Nephron progenitor cell (in vitro differentiated cells): Measurements from ENCODE around the gene CDON.

Source experiments
- DNase-seq: peaks from one replicate; pipeline ENCODE4 v3.0.0; 2021
- H3K27ac Mint-ChIP-seq: 2 replicates; pipeline ENCODE4 v1.8.0; 2021; ENCODE audit warnings: mild to moderate bottlenecking, moderate library complexity, mixed read lengths
- H3K27me3 Mint-ChIP-seq: 2 replicates; pipeline ENCODE4 v1.8.0; 2021; ENCODE audit warnings: mild to moderate bottlenecking, low read depth, mixed read lengths; ENCODE audit not compliant: poor library complexity
- H3K36me3 Mint-ChIP-seq: 2 replicates; pipeline ENCODE4 v1.8.0; 2021; ENCODE audit warnings: low read depth, mixed read lengths
- H3K4me1 Mint-ChIP-seq: 2 replicates; pipeline ENCODE4 v1.8.0; 2021; ENCODE audit warnings: mixed read lengths
- H3K4me3 Mint-ChIP-seq: 2 replicates; pipeline ENCODE4 v1.8.0; 2021; ENCODE audit warnings: mild to moderate bottlenecking, moderate library complexity, mixed read lengths
- H3K9me3 Mint-ChIP-seq: 2 replicates; pipeline ENCODE4 v1.8.0; 2021; ENCODE audit warnings: mild to moderate bottlenecking, moderate library complexity, mixed read lengths
- TF ChIP-seq, protein P1 (sequence below): fragments of 200-600 bp; sonication (generic); IDR thresholded peaks from 2 replicates; pipeline ENCODE4 v1.5.0; 2021; ENCODE audit warnings: antibody characterized with exemption

CDON gene

GRCh38 chr11:126063507-126063852 lies 814 bp upstream of the CDON start:
- Mint-ChIP-seq H3K36me3 (peaks cover 2% of the 10 kb centered on the region), H3K9me3 (peaks cover 9% of the 10 kb centered on the region), H3K4me1 (peaks cover 35% of the 10 kb centered on the region), H3K4me3 (peak overlapping the region; percentile 87), H3K27me3 (peaks cover 4% of the 10 kb centered on the region), H3K27ac (peak overlapping the region; percentile 100)
- no peak for DNase-seq
- TF ChIP-seq, protein P1, sequence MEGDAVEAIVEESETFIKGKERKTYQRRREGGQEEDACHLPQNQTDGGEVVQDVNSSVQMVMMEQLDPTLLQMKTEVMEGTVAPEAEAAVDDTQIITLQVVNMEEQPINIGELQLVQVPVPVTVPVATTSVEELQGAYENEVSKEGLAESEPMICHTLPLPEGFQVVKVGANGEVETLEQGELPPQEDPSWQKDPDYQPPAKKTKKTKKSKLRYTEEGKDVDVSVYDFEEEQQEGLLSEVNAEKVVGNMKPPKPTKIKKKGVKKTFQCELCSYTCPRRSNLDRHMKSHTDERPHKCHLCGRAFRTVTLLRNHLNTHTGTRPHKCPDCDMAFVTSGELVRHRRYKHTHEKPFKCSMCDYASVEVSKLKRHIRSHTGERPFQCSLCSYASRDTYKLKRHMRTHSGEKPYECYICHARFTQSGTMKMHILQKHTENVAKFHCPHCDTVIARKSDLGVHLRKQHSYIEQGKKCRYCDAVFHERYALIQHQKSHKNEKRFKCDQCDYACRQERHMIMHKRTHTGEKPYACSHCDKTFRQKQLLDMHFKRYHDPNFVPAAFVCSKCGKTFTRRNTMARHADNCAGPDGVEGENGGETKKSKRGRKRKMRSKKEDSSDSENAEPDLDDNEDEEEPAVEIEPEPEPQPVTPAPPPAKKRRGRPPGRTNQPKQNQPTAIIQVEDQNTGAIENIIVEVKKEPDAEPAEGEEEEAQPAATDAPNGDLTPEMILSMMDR = no peak

DNA sequence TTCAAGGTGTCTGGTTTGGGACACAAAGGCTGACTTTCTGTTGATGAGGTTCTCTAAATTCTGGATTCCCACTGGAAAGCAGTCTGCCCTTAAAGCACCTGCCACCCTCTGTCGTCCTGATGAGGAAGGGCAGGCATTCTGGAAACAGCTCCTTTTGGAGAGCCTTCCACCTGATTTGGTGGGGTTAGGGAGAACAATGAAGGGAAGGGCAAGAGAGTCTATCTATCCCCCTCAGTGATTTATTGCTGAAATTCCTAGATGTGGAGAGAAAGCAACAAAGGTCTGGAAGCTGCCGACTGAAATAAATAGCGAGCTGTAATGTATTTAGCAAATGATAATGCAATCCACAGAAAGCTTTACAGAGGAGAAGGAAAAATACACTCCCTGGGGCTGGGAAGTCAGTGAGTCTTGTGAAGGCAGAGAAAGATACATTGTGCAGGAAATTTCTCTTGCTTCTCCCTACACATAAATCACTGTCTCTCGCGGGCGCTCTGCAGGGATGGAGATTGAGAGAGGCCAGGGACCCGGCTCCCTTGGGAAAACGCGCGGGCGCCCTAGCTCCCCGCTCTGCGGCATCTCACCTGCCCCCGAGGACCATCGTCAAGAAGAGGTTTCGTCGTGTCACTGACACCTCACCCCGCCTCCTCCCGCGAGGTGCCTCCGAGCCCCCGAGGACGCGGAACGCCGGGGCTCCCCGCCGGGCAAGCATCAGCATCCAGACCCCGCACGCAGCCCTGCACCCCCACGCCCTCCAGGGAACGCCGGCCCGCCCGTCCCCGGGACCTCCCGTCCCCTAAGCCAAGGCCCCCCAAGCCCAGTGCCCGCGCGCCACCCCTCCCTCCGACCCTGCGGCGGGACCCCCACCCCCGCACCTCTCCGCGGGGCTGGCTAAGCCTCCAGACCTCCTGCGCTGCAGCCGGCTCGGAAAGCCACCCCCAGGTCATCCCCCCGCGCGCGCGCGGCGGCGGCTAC lies 673 bp downstream of the CDON start:
- Mint-ChIP-seq H3K4me3 (peak overlapping the region; percentile 93), H3K27me3 (peaks cover 9% of the 10 kb centered on the region), H3K9me3 (peaks cover 9% of the 10 kb centered on the region), H3K36me3 (peaks cover 7% of the 10 kb centered on the region), H3K4me1 (peaks cover 50% of the 10 kb centered on the region), H3K27ac (peak overlapping the region; percentile 85)
- TF ChIP-seq, protein P1 = peak; percentile 40
- peak; percentile 36 for DNase-seq

- H3K27me3 Mint-ChIP-seq = peaks cover 9% of the 10 kb centered on the region
- peaks cover 17% of the 10 kb centered on the region for H3K36me3 Mint-ChIP-seq
- peaks cover 4% of the 10 kb centered on the region for H3K9me3 Mint-ChIP-seq
- H3K27ac Mint-ChIP-seq = peak overlapping the region; percentile 49
- peaks cover 54% of the 10 kb centered on the region for H3K4me1 Mint-ChIP-seq
- peak overlapping the region; percentile 93 for H3K4me3 Mint-ChIP-seq
- no peak for DNase-seq
- TF ChIP-seq, protein P1 = no peak
Measured at GRCh38 chr11:126060757-126061171, 1.9 kb downstream of the CDON start.

DNA sequence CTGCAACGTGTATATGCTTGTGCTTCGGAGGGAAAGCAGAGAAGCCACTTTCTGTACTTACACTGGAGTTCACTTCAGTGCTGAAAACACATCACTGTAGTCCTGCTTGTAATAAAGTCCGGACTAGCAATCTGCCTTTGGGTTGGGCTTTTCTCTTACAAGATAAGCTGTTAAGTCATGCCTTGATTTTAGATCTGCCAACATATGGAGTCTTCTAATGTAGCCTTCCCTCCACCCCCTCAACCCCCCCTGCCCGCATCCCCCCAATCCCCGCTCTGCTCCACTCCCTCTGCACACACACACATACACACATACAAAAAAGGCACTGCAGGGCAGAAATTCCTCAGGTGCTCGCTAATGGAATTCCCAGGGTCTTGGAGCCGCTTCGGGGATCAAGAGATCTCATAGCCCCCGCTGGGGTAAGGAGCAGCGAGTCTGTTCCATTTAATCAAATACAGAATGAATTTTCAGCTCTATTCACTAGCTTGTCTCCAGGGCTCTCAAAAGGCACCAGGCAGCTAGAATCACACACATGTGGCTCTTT lies 3.4 kb downstream of the CDON start:
- Mint-ChIP-seq H3K4me1 (peaks cover 54% of the 10 kb centered on the region), H3K27me3 (peaks cover 9% of the 10 kb centered on the region), H3K4me3 (peak overlapping the region; percentile 93), H3K27ac (no peak overlapping the region), H3K36me3 (peaks cover 30% of the 10 kb centered on the region), H3K9me3 (no peaks in the 10 kb centered on the region)
- DNase-seq = peak; percentile 39
- TF ChIP-seq, protein P1 = no peak

DNA sequence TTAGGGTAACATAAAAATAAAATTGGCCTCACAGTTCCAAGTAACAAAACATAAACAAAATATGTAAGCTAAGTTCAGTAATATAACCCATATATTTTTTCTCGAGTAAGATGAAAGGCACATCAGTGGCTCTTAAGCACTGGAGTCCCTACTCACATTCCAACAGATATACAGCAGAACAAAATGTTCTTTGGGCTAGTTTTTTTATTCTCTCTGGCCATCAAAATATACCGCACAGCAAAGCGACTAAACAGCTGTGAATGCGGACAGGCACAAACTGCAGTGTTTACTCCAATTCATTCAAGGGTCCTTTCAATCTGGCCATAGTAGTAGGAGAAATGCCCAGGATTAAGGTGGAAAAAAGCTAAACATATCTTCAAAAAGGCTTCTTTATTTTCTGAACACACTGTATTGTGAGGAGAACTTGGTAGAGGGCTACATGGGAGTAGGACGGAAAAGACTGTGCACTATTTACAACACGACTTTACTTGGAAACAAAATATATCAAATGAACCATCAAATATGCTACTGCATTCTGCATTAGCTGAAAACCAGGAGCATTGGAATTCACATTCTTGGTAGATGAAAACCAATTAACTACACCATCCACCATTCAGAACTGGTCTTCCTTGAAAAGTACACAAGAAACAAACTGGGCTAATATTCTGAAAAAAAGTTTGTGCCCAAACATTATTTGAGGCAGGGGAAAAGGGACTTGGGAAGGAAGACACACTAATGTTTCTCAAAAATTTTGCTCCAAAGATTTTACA lies 4.4 kb downstream of the CDON start:
- Mint-ChIP-seq H3K4me1 (peaks cover 54% of the 10 kb centered on the region), H3K9me3 (no peaks in the 10 kb centered on the region), H3K27ac (no peak overlapping the region), H3K36me3 (peaks cover 30% of the 10 kb centered on the region), H3K4me3 (peak overlapping the region; percentile 78), H3K27me3 (peaks cover 7% of the 10 kb centered on the region)
- DNase-seq = no peak
- TF ChIP-seq, protein P1 = no peak
